ENCODE data around the gene RNF212B.

The RNF212B gene

GRCh38 chr14:23320584-23321571 lies 83.1 kb downstream of the RNF212B start, which contains the start of gene PABPN1:
TSS of gene PABPN1 (plus strand) at chr14:23321457. CDS start at chr14:23321470, 13 bp downstream.
- DNase-seq (ENCODE audit: low spot score): peak; percentile 100

DNA sequence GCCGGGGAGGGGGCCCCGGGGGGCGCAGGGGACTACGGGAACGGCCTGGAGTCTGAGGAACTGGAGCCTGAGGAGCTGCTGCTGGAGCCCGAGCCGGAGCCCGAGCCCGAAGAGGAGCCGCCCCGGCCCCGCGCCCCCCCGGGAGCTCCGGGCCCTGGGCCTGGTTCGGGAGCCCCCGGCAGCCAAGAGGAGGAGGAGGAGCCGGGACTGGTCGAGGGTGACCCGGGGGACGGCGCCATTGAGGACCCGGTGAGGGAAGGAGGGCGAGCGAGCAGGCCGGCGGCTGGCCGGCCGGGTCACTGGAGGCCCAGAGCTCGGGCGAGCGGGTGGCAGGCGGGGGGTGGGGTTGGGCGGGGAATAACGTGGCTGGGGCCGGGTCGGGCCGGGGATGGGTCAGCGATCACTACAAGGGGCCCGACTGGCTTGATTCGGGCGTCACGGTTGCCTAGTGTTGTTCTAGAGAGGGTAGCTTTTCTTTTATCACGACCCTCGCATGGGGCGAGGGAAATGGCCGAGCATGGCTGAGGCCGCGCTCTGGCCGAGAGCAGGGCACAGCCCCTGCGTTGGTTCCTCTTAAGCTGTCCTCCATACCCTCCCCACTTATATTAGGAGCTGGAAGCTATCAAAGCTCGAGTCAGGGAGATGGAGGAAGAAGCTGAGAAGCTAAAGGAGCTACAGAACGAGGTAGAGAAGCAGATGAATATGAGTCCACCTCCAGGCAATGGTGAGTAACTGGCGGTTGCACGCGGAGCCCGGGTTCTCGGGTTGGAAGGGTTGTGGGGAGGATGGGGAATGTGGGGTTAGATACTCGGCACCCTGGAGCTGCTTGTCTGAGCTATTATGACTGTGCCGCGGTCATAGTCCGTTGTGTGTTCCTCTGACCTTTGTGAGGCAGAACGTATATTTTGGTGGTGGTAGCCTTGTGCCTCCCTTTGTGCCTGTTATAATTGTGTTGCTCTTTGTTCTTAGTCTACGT lies 84.1 kb downstream of the RNF212B start:
- peak; percentile 29 for DNase-seq (ENCODE audit: low spot score)

Small RNAs within 50 kb of the gene (small RNA-seq; reads per million reads assigned to genes)
- 0 reads per million in 2 experiments for gene AL049829.1
- 0 reads per million in 2 experiments for gene RNU6-1046P
